A673 (cell line): ENCODE data around the gene TEX12. TPM values are rescaled to one million over a fixed set of nuclear protein-coding genes. Genes with fewer than 3 reads are reported as not detected.
"Not testable (repeated sequence)": the region's sequence is repeated elsewhere in the genome, so short reads cannot be mapped to it uniquely, and the experiment has no call there.

Experiments used
- BruUV-seq: library from RNA; stranded (reverse); fragments of 400-500 nt; replicated peaks from 2 replicates; lab custom pipeline; 2021; lab: Mats Ljungman, UMichigan
- CTCF ChIA-PET: fragments of 300-600 bp; sonication (Branson Sonifier 250); formaldehyde crosslinking; loops from one replicate; lab custom pipeline; 2022; ENCODE audit warnings: antibody characterized with exemption; lab: Charles Lee
- POLR2A ChIA-PET: fragments of 300-600 bp; sonication (Branson Sonifier 250); formaldehyde crosslinking; loops from one replicate; lab custom pipeline; 2022; ENCODE audit warnings: antibody characterized with exemption; ENCODE audit not compliant: low non-redundant PET; lab: Charles Lee
- DNase-seq: peaks from one replicate; pipeline ENCODE4 v3.0.0-alpha.2; 2015; ENCODE audit warnings: low spot score
- H3K27ac ChIP-seq: fragments of 200-600 bp; sonication (generic); 2 replicates; pipeline ENCODE4 v1.5.1; 2016; ENCODE audit warnings: mixed run types, low read depth, mild to moderate bottlenecking, mixed read lengths, antibody characterized with exemption, low read length; ENCODE audit not compliant: poor library complexity, severe bottlenecking
- H3K27me3 ChIP-seq: fragments of 200-600 bp; sonication (generic); replicated peaks from 2 replicates; pipeline ENCODE4 v1.6.1; 2017; ENCODE audit warnings: mixed run types, low read depth, mild to moderate bottlenecking, mixed read lengths, antibody characterized with exemption, low read length; ENCODE audit not compliant: insufficient read depth, poor library complexity
- H3K36me3 ChIP-seq: fragments of 200-600 bp; sonication (generic); 2 replicates; pipeline ENCODE4 v1.6.1; 2016; ENCODE audit warnings: mixed run types, mild to moderate bottlenecking, mixed read lengths, antibody characterized with exemption, low read length; ENCODE audit not compliant: insufficient read depth, poor library complexity, severe bottlenecking
- H3K4me1 ChIP-seq: fragments of 200-600 bp; sonication (generic); 2 replicates; pipeline ENCODE4 v1.6.1; 2017; ENCODE audit warnings: mixed run types, mild to moderate bottlenecking, mixed read lengths, antibody characterized with exemption, low read length; ENCODE audit not compliant: insufficient read depth, poor library complexity, severe bottlenecking
- H3K4me3 ChIP-seq: fragments of 200-600 bp; sonication (generic); 2 replicates; pipeline ENCODE4 v1.5.1; 2016; ENCODE audit warnings: low read depth, mixed run types, mild to moderate bottlenecking, mixed read lengths, low read length; ENCODE audit not compliant: poor library complexity, severe bottlenecking
- H3K9me3 ChIP-seq: fragments of 200-600 bp; sonication (generic); 2 replicates; pipeline ENCODE4 v1.6.1; 2016; ENCODE audit warnings: mixed run types, low read depth, mild to moderate bottlenecking, mixed read lengths, antibody characterized with exemption, low read length; ENCODE audit not compliant: poor library complexity, severe bottlenecking
- EZH2 ChIP-seq: fragments of 200-600 bp; sonication (generic); IDR thresholded peaks from 2 replicates; pipeline ENCODE4 v1.6.1; 2017; ENCODE audit warnings: borderline replicate concordance, low read depth, mild to moderate bottlenecking, mixed read lengths, antibody characterized with exemption, low read length; ENCODE audit not compliant: poor library complexity, severe bottlenecking
- intact Hi-C: fragments of 100-400 bp; cut with micrococcal nuclease; formaldehyde crosslinking; loops from one replicate; pipeline ENCODE4 v1.10.0; 2022; ENCODE audit not compliant: unreplicated experiment
- total RNA-seq: library from RNA; stranded (reverse); gene quantifications from 2 replicates; pipeline ENCODE4 v1.2.3, GENCODE V29; 2021
- TF ChIP-seq, protein P1 (sequence below): fragments of 300-800, 200-600 bp; sonication (generic); conservative IDR thresholded peaks from 2 replicates; pipeline ENCODE4 v1.5.1; 2017; ENCODE audit warnings: low read depth, mild to moderate bottlenecking, antibody characterized with exemption, low read length, moderate library complexity, mixed read lengths

The TEX12 gene
- total RNA-seq, 1 experiment from 2014 or later = 0.41 TPM

DNA sequence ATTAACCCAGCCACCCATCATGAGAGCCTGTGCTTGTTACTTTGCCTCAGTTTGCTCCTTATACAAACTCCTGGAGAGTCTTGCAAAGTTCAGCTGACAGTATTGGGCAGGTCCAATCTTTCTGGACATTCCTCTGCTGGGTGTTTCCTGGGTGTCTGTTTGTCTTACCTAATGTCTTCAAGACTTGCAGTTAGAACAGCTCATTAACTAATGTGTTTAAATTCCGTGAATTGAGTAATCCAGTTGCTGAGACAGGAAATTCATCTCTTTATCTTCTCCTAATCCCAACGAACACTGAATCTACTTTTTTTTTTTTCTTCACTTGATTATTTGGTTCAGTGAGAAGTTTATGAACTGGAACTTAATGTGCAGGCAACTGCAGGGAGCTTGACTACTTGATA lies 28.8 kb downstream of the TEX12 start:
- H3K36me3 ChIP-seq = no peaks in the 10 kb centered on the region
- H3K4me1 ChIP-seq = peaks cover 77% of the 10 kb centered on the region
- no peaks in the 10 kb centered on the region for H3K9me3 ChIP-seq
- DNase-seq = peak; percentile 93
- no peaks in the 10 kb centered on the region for H3K27me3 ChIP-seq
- no peak overlapping the region for H3K4me3 ChIP-seq
- ChIA-PET CTCF (interaction anchor here (0.6 to 1.4 kb wide), 2 partner anchors 83 to 216 kb away, joined by 4 to 10 read pairs; no protein-coding TSS in a partner anchor), POLR2A (no interaction called here)
- no TSS peak for BruUV-seq
- intact Hi-C loops = no loop called here
- TF ChIP-seq EZH2 = no peak
- TF ChIP-seq, protein P1, sequence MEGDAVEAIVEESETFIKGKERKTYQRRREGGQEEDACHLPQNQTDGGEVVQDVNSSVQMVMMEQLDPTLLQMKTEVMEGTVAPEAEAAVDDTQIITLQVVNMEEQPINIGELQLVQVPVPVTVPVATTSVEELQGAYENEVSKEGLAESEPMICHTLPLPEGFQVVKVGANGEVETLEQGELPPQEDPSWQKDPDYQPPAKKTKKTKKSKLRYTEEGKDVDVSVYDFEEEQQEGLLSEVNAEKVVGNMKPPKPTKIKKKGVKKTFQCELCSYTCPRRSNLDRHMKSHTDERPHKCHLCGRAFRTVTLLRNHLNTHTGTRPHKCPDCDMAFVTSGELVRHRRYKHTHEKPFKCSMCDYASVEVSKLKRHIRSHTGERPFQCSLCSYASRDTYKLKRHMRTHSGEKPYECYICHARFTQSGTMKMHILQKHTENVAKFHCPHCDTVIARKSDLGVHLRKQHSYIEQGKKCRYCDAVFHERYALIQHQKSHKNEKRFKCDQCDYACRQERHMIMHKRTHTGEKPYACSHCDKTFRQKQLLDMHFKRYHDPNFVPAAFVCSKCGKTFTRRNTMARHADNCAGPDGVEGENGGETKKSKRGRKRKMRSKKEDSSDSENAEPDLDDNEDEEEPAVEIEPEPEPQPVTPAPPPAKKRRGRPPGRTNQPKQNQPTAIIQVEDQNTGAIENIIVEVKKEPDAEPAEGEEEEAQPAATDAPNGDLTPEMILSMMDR = no peak
- H3K27ac ChIP-seq = peak overlapping the region; percentile 59

DNA sequence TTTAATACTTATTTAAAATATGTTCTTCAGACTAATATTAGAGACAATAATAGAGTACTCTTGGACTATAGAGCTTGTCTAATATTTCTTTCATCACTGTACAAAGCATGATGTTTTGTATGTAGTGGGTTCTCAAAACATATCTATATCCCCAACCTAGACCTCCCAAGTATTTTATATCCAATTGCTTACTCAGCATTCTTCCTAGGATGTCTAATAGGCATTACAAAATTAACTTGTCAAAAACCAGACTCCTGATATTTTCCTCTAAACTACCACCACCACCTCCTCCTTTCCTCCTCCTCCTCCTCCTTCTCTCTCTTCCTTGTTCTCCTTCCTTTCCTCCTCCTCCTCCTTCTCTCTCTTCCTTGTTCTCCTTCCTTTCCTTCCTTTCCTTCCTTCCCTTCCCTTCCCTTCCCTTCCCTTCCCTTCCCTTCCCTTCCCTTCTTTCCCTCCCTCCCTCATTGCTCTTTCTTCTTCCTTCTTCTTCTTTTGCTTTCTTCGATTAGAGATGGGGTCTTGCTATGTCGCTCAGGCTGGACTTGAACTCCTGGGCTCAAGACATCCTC lies 29.4 kb downstream of the TEX12 start:
- DNase-seq = peak; percentile 11
- no peak overlapping the region for H3K4me3 ChIP-seq
- peaks cover 71% of the 10 kb centered on the region for H3K4me1 ChIP-seq
- H3K9me3 ChIP-seq = no peaks in the 10 kb centered on the region
- no peak overlapping the region for H3K27ac ChIP-seq
- ChIA-PET POLR2A (no interaction called here), CTCF (interaction anchor here (1.4 kb wide), 1 partner anchor 83 kb away, joined by 10 read pairs; no protein-coding TSS in a partner anchor)
- BruUV-seq = no TSS peak
- no peaks in the 10 kb centered on the region for H3K27me3 ChIP-seq
- no peaks in the 10 kb centered on the region for H3K36me3 ChIP-seq
- TF ChIP-seq EZH2 = no peak
- TF ChIP-seq, protein P1 = no peak
- intact Hi-C loops = no loop called here

GRCh38 chr11:112199101-112199500 lies 31.9 kb downstream of the TEX12 start:
- BruUV-seq, POLR2A ChIA-PET, H3K27me3 ChIP-seq, CTCF ChIA-PET, H3K36me3 ChIP-seq, DNase-seq, H3K9me3 ChIP-seq, H3K27ac ChIP-seq, H3K4me3 ChIP-seq, intact Hi-C loops: not testable (repeated sequence)
- H3K4me1 ChIP-seq = peaks cover 59% of the 10 kb centered on the region

- H3K27me3 ChIP-seq = no peaks in the 10 kb centered on the region
- H3K4me1 ChIP-seq = peaks cover 47% of the 10 kb centered on the region
- no TSS peak for BruUV-seq
- no peak for DNase-seq
- POLR2A ChIA-PET = interaction anchor here (0.6 kb wide), 1 partner anchor 88 kb away, joined by 3 read pairs; no protein-coding TSS in a partner anchor
- TF ChIP-seq, protein P1 = no peak
- no peak for TF ChIP-seq EZH2
- no peak overlapping the region for H3K27ac ChIP-seq
- no peaks in the 10 kb centered on the region for H3K9me3 ChIP-seq
- no peak overlapping the region for H3K4me3 ChIP-seq
- H3K36me3 ChIP-seq = no peaks in the 10 kb centered on the region
- CTCF ChIA-PET = no interaction called here
- intact Hi-C loops = no loop called here
Observed at GRCh38 chr11:112200252-112200651, 33.1 kb downstream of the TEX12 start.
